ENCODE data around the gene SVIP. TPM values are rescaled to one million over a fixed set of nuclear protein-coding genes. Genes with fewer than 3 reads are reported as not detected.

The SVIP gene
- total RNA-seq, 2 donors from 2014 or later = 20.6 to 30.0 TPM

DNA sequence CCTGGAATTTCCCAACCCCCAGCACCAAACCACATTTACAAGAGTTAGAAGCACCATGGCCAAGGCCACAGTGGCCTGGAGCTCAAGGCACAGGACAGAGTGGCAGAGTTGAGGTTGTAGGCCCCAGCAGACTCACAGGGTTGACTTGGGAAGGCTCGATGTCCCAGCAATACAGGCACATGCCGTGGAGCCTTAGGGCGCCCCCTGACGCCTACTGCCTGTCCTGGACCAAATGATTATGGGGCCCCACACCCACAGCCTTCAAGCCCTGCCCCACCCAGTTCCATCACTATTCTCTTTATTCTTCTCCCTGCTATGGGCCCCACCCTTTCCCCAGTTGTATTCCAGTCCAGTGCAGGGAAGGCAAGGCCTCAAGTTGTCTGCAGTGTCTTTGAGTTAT is 30.6 kb upstream of the SVIP start, which contains the start of gene CCDC179:
TSS of gene CCDC179 (minus strand) at position 234 of the 400 bp plus-strand sequence. CDS start at position 181, 53 bp downstream.
- no peaks in the 10 kb centered on the region for H3K4me1 ChIP-seq
- TF ChIP-seq, protein P1, sequence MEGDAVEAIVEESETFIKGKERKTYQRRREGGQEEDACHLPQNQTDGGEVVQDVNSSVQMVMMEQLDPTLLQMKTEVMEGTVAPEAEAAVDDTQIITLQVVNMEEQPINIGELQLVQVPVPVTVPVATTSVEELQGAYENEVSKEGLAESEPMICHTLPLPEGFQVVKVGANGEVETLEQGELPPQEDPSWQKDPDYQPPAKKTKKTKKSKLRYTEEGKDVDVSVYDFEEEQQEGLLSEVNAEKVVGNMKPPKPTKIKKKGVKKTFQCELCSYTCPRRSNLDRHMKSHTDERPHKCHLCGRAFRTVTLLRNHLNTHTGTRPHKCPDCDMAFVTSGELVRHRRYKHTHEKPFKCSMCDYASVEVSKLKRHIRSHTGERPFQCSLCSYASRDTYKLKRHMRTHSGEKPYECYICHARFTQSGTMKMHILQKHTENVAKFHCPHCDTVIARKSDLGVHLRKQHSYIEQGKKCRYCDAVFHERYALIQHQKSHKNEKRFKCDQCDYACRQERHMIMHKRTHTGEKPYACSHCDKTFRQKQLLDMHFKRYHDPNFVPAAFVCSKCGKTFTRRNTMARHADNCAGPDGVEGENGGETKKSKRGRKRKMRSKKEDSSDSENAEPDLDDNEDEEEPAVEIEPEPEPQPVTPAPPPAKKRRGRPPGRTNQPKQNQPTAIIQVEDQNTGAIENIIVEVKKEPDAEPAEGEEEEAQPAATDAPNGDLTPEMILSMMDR (IDR thresholded peaks at IDR 0.05) = no peak
- intact Hi-C loops (cut with DNase I) = no loop called here
- no peaks in the 10 kb centered on the region for H3K9me3 ChIP-seq
- H3K27ac ChIP-seq = no peak within 1 kb of the TSS
- no peak within 1 kb of the TSS for H3K4me3 ChIP-seq
- no peak within 1 kb of the TSS for H3K9ac ChIP-seq (ENCODE audit: low read depth in 2 of 2, low read length in 2 of 2)
- no peaks in the 10 kb centered on the region for H3K36me3 ChIP-seq
- no peaks in the 10 kb centered on the region for H3K27me3 ChIP-seq
- DNase-seq = no peak

DNA sequence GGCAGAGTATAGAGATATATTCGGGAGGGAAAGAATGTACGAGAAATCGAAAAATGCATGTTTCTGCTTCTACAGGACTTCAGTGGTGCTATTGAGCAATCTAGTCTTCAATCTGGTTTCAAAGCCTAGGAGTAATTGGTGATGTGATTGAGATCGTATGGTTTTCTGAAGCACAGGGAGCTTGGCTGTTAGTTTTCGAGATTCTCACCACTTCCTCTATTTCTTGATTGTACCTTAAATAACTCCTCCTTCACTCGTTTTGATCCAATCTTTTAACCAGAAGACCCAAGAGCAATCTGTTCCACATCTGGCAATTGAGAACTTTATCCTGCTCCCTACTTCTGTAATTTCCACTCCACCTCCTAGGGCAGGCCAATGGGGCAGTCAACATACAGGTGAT is 30.2 kb upstream of the SVIP start:
- H3K9ac ChIP-seq (ENCODE audit: low read depth in 2 of 2, low read length in 2 of 2) = no peak overlapping the region
- no peak for DNase-seq
- H3K27me3 ChIP-seq = no peaks in the 10 kb centered on the region
- H3K9me3 ChIP-seq = no peaks in the 10 kb centered on the region
- no peaks in the 10 kb centered on the region for H3K36me3 ChIP-seq
- no peaks in the 10 kb centered on the region for H3K4me1 ChIP-seq
- H3K27ac ChIP-seq = no peak overlapping the region
- no peak overlapping the region for H3K4me3 ChIP-seq
- intact Hi-C loops (cut with DNase I) = no loop called here
- TF ChIP-seq, protein P1 (IDR thresholded peaks at IDR 0.05) = no peak

DNA sequence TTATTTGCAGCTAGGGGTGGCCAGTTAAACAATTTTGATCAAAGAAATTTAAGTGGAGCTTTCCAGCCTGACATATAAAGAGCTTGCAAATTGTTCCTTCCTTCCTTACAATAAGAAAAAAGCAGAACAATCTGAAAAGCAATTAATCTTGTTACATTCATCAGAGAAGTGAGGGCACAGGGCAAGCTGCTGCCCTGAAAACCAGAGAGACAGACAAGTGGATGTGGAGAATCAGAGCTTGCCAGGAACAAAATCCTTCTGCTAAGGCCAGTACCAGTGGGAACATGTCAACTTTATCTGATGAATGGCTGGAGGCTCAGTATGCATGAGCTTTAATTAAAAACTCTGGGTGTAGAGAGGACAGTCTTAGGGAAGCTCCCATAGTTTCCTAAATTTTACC is 21.9 kb upstream of the SVIP start:
- DNase-seq = no peak
- Histone ChIP-seq H3K4me1 (no peaks in the 10 kb centered on the region), H3K27ac (no peak overlapping the region), H3K9me3 (no peaks in the 10 kb centered on the region), H3K27me3 (no peaks in the 10 kb centered on the region), H3K36me3 (no peaks in the 10 kb centered on the region), H3K9ac (ENCODE audit: low read depth in 2 of 2, low read length in 2 of 2) (no peak overlapping the region), H3K4me3 (no peak overlapping the region)
- TF ChIP-seq, protein P1 (IDR thresholded peaks at IDR 0.05) = no peak
- intact Hi-C loops (cut with DNase I) = no loop called here

DNA sequence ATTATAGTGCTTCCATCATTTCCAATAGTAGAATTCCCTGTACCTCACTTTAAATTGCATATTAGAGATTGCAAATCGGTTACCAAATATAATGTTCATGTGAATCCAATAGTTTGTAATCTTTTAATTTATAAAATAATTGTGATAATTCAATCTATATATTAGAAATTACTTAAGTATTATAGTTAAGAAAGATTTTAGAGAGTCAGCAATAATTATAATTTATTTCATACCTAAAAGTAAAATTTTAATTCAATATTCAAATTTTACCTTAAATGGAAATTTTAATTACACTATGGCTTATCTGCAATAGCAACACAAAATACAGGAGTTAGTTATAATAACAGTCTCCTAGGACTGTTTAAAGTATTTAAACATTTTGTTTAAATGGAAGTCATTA is 17.1 kb upstream of the SVIP start:
- no peaks in the 10 kb centered on the region for H3K36me3 ChIP-seq
- no peak overlapping the region for H3K4me3 ChIP-seq
- H3K27ac ChIP-seq = no peak overlapping the region
- intact Hi-C loops (cut with DNase I) = no loop called here
- H3K9me3 ChIP-seq = no peaks in the 10 kb centered on the region
- TF ChIP-seq, protein P1 (IDR thresholded peaks at IDR 0.05) = no peak
- H3K27me3 ChIP-seq = no peaks in the 10 kb centered on the region
- H3K4me1 ChIP-seq = no peaks in the 10 kb centered on the region
- no peak for DNase-seq
- H3K9ac ChIP-seq (ENCODE audit: low read depth in 2 of 2, low read length in 2 of 2) = no peak overlapping the region

DNA sequence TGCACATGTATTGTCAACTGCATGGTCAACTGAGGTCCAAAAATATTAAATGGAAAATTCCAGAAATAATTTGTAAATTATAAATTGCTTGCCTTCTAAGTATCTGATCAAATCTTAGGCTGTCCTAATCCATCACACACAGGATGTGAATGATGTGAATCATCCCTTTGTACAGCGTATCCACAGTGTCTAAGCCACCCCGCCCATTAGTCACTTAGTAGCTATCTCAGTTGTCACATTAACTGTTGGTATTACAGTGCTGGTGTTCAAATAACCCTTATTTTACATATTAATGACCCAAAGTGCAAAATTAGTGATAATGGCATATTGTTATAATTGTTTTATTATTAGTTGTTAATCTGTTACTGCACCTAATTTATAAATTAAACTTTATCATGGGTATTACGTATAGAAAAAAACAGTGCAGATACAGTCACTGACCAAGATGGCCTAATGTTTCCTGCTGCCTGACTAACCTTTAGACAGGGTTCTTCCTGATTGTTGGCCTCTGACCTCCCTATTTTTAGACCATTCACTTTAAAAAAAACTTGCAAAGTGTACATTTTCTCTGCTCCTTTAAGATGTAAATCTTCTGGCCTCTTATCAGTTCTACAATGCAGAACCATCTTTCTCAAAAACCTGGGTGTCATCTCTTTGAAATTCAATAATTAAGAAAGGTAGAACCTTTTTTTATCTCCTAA is 2.9 kb upstream of the SVIP start:
- Histone ChIP-seq H3K36me3 (no peaks in the 10 kb centered on the region), H3K4me3 (no peak overlapping the region), H3K27ac (no peak overlapping the region), H3K9ac (ENCODE audit: low read depth in 2 of 2, low read length in 2 of 2) (no peak overlapping the region), H3K4me1 (peaks cover 3% of the 10 kb centered on the region), H3K9me3 (no peaks in the 10 kb centered on the region), H3K27me3 (no peaks in the 10 kb centered on the region)
- TF ChIP-seq, protein P1 (IDR thresholded peaks at IDR 0.05) = no peak
- DNase-seq = no peak
- intact Hi-C loops (cut with DNase I) = no loop called here

Data from colonic mucosa (tissue), 4 donors.